ENCODE measurements around the gene CES4A. TPM values are rescaled to one million over a fixed set of nuclear protein-coding genes. Genes with fewer than 3 reads are reported as not detected.

Gene CES4A
- total and polyA plus RNA-seq, 12 donors = 3.8 to 20.6 (median 6.2) TPM

- Histone ChIP-seq H3K9me3 (no peaks in the 10 kb centered on the region), H3K27me3 (peaks cover 0 to 34% (median 0%) of the 10 kb centered on the region in 7 donors), H3K4me3 (peak overlapping the region in 9 of 10 donors; percentile 37 to 63 (median 57)), H3K27ac (peak overlapping the region in 9 of 10 donors; percentile 47 to 82 (median 75)), H3K36me3 (no peaks in the 10 kb centered on the region), H3K4me1 (peaks cover 6 to 25% (median 17%) of the 10 kb centered on the region in 9 donors)
- ATAC-seq = peak in 2 of 8 donors; percentile 7 to 13
- DNase-seq = no peak
- no peak for TF ChIP-seq CTCF (IDR thresholded peaks at IDR 0.05)
- intact Hi-C loops (cut with DNase I) = loop anchor here in 2 of 10 donors (2.0 to 10.0 kb wide), 3 partner anchors 14 to 143 kb away; partner anchors contain the start of genes FBXL8 (in 2 of the 2), TRADD (in 2 of the 2), B3GNT9 (in 1 of the 2) and CBFB (in 1 of the 2)
- 50 to 64% methylated on average over 6 of the region's 6 CpGs for WGBS, 2 donors
These were observed 26.4 kb downstream of the CES4A start for GRCh38 chr16:67014634-67015312.

GRCh38 chr16:67015313-67015731, 26.9 kb downstream of the CES4A start:
- Histone ChIP-seq H3K4me3 (no peak overlapping the region), H3K27me3 (peaks cover 0 to 34% (median 0%) of the 10 kb centered on the region in 7 donors), H3K9me3 (no peaks in the 10 kb centered on the region), H3K36me3 (no peaks in the 10 kb centered on the region), H3K27ac (no peak overlapping the region), H3K4me1 (peaks cover 6 to 25% (median 17%) of the 10 kb centered on the region in 9 donors)
- no peak for DNase-seq
- intact Hi-C loops (cut with DNase I) = loop anchor here in 2 of 10 donors (2.0 to 10.0 kb wide), 2 partner anchors 13 to 139 kb away; partner anchors contain the start of genes B3GNT9 (in 1 of the 2), CBFB (in 1 of the 2), FBXL8 (in 1 of the 2) and TRADD (in 1 of the 2)
- TF ChIP-seq CTCF (IDR thresholded peaks at IDR 0.05) = no peak
- 97 to 98% methylated on average over 9 of the region's 9 CpGs for WGBS, 2 donors
- no peak for ATAC-seq

DNA sequence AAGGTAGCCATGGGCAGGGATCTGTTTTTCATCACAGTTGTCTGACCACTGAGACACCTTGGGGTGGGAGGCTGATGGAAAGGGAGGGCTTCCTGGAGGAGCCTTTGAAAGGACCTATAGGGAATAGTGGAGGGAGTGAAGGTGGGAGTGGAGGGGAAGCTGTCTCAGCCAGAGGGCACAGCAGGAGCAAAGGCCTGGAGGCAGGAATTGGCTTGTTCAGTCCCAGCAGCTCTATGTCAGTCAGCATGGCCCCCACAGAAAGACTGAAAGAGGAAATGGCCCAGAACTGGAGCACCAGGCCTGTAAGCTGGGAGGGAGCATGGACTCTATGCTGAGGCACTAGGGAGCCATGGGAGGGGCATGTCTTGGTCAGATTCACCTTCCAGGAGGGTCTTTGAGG, 27.8 kb downstream of the CES4A start:
- Histone ChIP-seq H3K27ac (no peak overlapping the region), H3K36me3 (no peaks in the 10 kb centered on the region)
- intact Hi-C loops (cut with DNase I) = loop anchor here in 1 of 10 donors (10.0 kb wide), 1 partner anchor 139 kb away; the partner anchor contains the start of genes B3GNT9, FBXL8 and TRADD

More for the DNA sequence above, 27.8 kb downstream of the CES4A start:
- no peak for DNase-seq
- no peak for ATAC-seq
- no peak for TF ChIP-seq CTCF (IDR thresholded peaks at IDR 0.05)
- H3K27me3 ChIP-seq = peaks cover 0 to 34% (median 0%) of the 10 kb centered on the region in 7 donors
- H3K4me1 ChIP-seq = peaks cover 6 to 25% (median 17%) of the 10 kb centered on the region in 9 donors
- no peaks in the 10 kb centered on the region for H3K9me3 ChIP-seq
- H3K4me3 ChIP-seq = no peak overlapping the region
